ENCODE measurements around the gene HOXC6. TPM values are rescaled to one million over a fixed set of nuclear protein-coding genes. Genes with fewer than 3 reads are reported as not detected.

HOXC6 gene
- total and polyA plus RNA-seq, 10 of the 15 experiments (the other 5 are each of a cell fraction or from before 2014, with no cell fraction given), result 0.02 to 0.55 (median 0.45) TPM; not detected in 4

DNA sequence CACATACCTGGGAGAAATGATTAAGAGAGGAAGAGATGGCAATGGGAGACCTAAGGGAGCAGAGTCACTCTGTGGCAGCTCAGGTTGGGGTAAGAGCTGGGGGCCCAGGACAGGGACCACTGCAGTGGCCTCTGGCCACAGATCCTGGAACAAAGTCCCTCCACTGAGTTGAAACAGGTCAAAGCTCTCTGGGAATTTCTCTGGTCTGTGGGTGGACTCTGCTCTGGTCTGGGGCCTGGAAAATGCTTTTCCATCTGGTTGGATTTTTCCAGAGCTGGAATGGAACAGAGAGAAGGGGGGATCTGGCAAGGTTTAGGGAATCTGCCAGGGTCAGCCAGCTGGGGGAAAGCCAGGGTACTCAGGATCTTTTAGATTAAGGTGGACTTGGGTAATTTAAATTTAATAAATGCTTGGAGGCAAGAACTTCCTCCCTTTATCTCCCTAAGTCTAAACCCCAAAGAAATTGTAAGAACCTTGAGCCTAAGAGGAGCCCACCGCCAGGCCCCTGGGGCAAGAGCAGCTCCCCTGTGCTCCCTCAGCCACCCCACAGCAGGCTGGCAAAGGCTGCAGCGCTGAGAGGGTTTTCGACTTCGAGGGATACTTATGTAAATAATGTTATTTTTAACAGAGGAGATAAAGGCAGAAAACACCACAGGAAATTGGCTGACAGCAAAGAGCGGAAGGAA lies 39.6 kb upstream of the HOXC6 start:
- Histone ChIP-seq H3K9me3 (replicated peaks; ENCODE audit: control insufficient read depth, insufficient read depth, low read length) (no peaks in the 10 kb centered on the region), H3K4me3 (no peak overlapping the region), H4K20me1 (ENCODE audit: control insufficient read depth, insufficient read depth) (peaks cover 3% of the 10 kb centered on the region; the same call in 1 of the 2 replicates), H3K27ac (ENCODE audit: control insufficient read depth, insufficient read depth) (no peak overlapping the region), H3K9ac (ENCODE audit: control insufficient read depth, insufficient read depth, low read length) (no peak overlapping the region), H3K27me3 (replicated peaks in 1 of 2; ENCODE audit: control insufficient read depth in 2 of 2, insufficient read depth in 2 of 2, low read length in 1 of 2) (peaks cover 36 to 59% of the 10 kb centered on the region in 2 experiments), H2AFZ (ENCODE audit: control insufficient read depth, low read depth, low read length) (no peak overlapping the region), H3K4me1 (ENCODE audit: control insufficient read depth, insufficient read depth, low read length) (peaks cover 15% of the 10 kb centered on the region), H3K4me2 (ENCODE audit: control insufficient read depth, insufficient read depth) (peak overlapping the region; percentile 75; the same call in 1 of the 2 replicates), H3K79me2 (ENCODE audit: control insufficient read depth, insufficient read depth, low read length) (no peaks in the 10 kb centered on the region), H3K36me3 (ENCODE audit: control insufficient read depth in 2 of 2, insufficient read depth in 2 of 2, low read length in 1 of 2) (no peaks in the 10 kb centered on the region)
- CTCF ChIA-PET, result interaction anchor here (0.8 to 5.5 kb wide), 13 partner anchors 32 to 288 kb away, joined by 3 to 54 read pairs (median 5); no protein-coding TSS in a partner anchor
- TF ChIP-seq NRF1 (conservative IDR thresholded peaks at IDR 0.05; ENCODE audit: low read depth, low read length), result no peak
- TF ChIP-seq, protein P1, sequence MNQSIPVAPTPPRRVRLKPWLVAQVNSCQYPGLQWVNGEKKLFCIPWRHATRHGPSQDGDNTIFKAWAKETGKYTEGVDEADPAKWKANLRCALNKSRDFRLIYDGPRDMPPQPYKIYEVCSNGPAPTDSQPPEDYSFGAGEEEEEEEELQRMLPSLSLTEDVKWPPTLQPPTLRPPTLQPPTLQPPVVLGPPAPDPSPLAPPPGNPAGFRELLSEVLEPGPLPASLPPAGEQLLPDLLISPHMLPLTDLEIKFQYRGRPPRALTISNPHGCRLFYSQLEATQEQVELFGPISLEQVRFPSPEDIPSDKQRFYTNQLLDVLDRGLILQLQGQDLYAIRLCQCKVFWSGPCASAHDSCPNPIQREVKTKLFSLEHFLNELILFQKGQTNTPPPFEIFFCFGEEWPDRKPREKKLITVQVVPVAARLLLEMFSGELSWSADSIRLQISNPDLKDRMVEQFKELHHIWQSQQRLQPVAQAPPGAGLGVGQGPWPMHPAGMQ (IDR thresholded peaks at IDR 0.05; ENCODE audit: borderline replicate concordance), result no peak
- no peak for TF ChIP-seq RB1 (IDR thresholded peaks at IDR 0.05; ENCODE audit: borderline replicate concordance)
- no peak for TF ChIP-seq YBX1 (IDR thresholded peaks at IDR 0.05)
- no peak for TF ChIP-seq NFYA (IDR thresholded peaks at IDR 0.05; ENCODE audit: borderline replicate concordance, low read depth, low read length)
- TF ChIP-seq, protein P2, sequence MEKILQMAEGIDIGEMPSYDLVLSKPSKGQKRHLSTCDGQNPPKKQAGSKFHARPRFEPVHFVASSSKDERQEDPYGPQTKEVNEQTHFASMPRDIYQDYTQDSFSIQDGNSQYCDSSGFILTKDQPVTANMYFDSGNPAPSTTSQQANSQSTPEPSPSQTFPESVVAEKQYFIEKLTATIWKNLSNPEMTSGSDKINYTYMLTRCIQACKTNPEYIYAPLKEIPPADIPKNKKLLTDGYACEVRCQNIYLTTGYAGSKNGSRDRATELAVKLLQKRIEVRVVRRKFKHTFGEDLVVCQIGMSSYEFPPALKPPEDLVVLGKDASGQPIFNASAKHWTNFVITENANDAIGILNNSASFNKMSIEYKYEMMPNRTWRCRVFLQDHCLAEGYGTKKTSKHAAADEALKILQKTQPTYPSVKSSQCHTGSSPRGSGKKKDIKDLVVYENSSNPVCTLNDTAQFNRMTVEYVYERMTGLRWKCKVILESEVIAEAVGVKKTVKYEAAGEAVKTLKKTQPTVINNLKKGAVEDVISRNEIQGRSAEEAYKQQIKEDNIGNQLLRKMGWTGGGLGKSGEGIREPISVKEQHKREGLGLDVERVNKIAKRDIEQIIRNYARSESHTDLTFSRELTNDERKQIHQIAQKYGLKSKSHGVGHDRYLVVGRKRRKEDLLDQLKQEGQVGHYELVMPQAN (conservative IDR thresholded peaks at IDR 0.05), result no peak
- TF ChIP-seq, protein P3, sequence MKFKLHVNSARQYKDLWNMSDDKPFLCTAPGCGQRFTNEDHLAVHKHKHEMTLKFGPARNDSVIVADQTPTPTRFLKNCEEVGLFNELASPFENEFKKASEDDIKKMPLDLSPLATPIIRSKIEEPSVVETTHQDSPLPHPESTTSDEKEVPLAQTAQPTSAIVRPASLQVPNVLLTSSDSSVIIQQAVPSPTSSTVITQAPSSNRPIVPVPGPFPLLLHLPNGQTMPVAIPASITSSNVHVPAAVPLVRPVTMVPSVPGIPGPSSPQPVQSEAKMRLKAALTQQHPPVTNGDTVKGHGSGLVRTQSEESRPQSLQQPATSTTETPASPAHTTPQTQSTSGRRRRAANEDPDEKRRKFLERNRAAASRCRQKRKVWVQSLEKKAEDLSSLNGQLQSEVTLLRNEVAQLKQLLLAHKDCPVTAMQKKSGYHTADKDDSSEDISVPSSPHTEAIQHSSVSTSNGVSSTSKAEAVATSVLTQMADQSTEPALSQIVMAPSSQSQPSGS (IDR thresholded peaks at IDR 0.05; ENCODE audit: low read length), result no peak
- TF ChIP-seq IKZF2 (IDR thresholded peaks at IDR 0.05), result no peak
- no peak for TF ChIP-seq POLR2A (IDR thresholded peaks at IDR 0.05; ENCODE audit: low read depth, low read length)
- no peak for TF ChIP-seq NFIC (IDR thresholded peaks at IDR 0.05; ENCODE audit: low read depth, low read length)
- no peak for TF ChIP-seq KAT2A (conservative IDR thresholded peaks at IDR 0.05; ENCODE audit: control insufficient read depth, low read depth, low read length)
- no peak for TF ChIP-seq PAX5 (IDR thresholded peaks at IDR 0.05; ENCODE audit: borderline replicate concordance, low read depth, low read length)
- TF ChIP-seq KDM1A (IDR thresholded peaks at IDR 0.05; ENCODE audit: borderline replicate concordance), result no peak
- DNase-seq (ENCODE audit: low read depth, low spot score) (no peak), FAIRE-seq (no peak), ATAC-seq (peak; percentile 20)
- in situ Hi-C loops (cut with MboI), result no loop called here
- intact Hi-C loops (cut with micrococcal nuclease; ENCODE audit: unreplicated experiment), result loop anchor here (5.0 to 10.0 kb wide), 3 partner anchors 194 to 284 kb away; no protein-coding TSS in a partner anchor
- RAD21 ChIA-PET (ENCODE audit: unreplicated experiment), result interaction anchor here (1.1 to 2.2 kb wide), 4 partner anchors 17 to 219 kb away, joined by 3 to 7 read pairs (median 4); partner anchors contain the start of genes HOXC5 and SMUG1
- POLR2A ChIA-PET, result interaction anchor here (1.0 kb wide), 1 partner anchor 11 kb away, joined by 3 read pairs; the partner anchor contains the start of gene HOXC9
- under 1% methylated on average over 5 of the region's 5 CpGs for WGBS (ENCODE audit: insufficient coverage, insufficient replicate concordance, low lambda C conversion rate, missing lambda C conversion rate)
- SMC1A ChIA-PET (ENCODE audit: uncharacterized antibody, unreplicated experiment), result interaction anchor here (1.0 to 4.5 kb wide), 5 partner anchors 11 to 228 kb away, joined by 3 to 29 read pairs (median 3); no protein-coding TSS in a partner anchor
- BruUV-seq (replicated peaks), result no TSS peak

All from GM12878 (cell line).